ENCODE measurements around the gene FAM76B. TPM values are rescaled to one million over a fixed set of nuclear protein-coding genes. Genes with fewer than 3 reads are reported as not detected.
A peak's percentile ranks its signal among the peaks of the same experiment; 100 is the strongest.

Gene FAM76B
- total and polyA plus RNA-seq, 9 of the 15 experiments (the other 6 are each of a cell fraction or from before 2014, with no cell fraction given): 22.5 to 60.0 (median 35.0) TPM

DNA sequence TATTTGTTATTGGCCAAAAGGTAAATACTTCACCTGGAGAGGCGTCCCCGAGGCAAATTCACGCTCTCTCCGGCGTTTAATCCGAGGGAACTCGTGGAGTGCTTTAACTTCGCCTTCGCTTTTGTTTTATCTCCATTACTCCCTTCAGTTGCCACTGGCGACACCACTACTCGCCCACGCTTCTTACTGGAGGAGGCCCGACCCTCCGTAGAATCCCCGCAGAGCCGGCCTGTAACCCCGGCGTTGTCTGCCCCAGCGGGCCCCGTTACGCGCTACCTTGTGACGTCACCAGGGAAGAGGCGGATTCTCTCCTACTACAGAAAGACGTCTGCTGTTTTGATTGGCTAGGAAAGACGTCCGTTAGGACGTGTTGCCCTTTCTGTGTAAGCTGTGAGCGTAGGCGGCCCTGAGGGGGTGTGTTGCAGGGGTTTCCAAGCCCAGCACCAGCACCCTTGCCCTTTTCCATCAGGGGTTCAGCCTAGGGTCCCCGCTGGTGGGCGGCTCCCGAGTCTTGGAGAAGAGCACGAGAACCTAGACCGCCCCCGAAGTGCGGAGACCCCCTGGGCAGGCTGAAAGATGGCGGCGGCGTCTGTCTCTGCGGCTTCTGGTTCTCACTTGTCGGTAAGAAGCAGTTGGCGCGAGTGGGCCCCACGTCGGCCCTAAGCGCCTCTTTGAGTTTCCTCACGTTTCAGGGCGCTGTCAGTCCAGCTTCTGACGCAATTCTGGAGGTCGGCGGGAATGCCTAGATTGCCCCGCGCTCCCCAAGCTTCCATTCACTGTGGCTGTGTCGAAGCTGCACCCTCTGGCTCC is 746 bp upstream of the FAM76B start, which contains the start of gene CEP57 (continued):
- TF ChIP-seq, protein P1, sequence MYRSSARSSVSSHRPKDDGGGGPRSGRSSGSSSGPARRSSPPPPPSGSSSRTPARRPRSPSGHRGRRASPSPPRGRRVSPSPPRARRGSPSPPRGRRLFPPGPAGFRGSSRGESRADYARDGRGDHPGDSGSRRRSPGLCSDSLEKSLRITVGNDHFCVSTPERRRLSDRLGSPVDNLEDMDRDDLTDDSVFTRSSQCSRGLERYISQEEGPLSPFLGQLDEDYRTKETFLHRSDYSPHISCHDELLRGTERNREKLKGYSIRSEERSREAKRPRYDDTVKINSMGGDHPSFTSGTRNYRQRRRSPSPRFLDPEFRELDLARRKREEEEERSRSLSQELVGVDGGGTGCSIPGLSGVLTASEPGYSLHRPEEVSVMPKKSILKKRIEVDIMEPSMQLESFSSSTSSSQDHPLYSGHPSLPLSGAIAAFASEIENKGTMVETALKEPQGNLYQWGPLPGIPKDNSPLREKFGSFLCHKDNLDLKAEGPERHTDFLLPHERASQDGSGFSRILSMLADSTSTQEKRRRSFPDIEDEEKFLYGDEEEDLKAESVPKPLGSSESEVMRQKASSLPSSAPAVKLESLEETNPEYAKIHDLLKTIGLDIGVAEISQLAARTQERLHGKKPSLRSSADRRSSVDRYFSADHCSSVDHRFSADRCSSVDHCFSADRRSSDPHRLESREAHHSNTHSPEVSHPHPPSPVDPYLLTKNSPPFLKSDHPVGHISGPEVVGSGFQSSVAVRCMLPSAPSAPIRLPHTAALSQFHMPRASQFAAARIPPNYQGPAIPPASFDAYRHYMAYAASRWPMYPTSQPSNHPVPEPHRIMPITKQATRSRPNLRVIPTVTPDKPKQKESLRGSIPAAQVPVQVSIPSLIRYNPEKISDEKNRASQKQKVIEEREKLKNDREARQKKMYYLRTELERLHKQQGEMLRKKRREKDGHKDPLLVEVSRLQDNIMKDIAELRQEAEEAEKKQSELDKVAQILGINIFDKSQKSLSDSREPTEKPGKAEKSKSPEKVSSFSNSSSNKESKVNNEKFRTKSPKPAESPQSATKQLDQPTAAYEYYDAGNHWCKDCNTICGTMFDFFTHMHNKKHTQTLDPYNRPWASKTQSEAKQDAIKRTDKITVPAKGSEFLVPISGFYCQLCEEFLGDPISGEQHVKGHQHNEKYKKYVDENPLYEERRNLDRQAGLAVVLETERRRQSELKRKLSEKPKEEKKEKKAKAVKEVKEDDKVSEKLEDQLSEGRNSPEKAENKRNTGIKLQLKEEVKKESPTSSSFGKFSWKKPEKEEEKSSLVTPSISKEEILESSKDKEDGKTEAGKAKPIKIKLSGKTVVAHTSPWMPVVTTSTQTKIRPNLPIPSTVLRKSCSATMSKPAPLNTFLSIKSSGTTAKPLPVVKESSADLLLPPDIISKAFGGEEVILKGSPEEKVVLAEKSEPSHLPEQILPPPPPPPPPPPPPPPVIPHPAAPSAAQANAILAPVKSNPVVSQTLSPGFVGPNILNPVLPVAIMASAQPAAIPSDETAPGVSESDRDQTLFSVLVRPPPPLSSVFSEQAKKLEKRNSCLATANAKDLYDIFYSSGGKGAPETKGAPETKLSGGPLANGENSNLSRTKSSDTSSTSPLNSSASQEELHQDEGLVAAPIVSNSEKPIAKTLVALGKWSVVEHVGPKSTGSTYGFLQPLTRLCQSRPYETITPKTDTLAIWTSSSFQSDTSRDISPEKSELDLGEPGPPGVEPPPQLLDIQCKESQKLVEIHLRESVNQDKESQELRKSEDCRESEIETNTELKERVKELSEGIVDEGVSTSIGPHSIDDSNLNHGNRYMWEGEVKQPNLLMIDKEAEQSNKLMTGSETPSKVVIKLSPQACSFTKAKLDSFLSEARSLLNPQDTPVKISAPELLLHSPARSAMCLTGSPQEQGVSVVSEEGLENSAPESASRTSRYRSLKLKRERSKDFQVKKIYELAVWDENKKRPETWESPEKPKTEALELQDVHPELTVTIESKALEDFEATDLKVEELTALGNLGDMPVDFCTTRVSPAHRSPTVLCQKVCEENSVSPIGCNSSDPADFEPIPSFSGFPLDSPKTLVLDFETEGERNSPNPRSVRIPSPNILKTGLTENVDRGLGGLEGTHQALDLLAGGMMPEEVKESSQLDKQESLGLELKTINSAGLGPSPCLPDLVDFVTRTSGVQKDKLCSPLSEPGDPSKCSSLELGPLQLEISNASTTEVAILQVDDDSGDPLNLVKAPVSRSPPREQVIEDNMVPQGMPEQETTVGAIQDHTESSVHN (IDR thresholded peaks at IDR 0.05; ENCODE audit: borderline replicate concordance in 1 of 2, low read depth in 1 of 2): 0 out of 4 replicates have a peak, but pooled peaks of 1 of the 2 experiments have one; percentile 15
- TF ChIP-seq MTA1 (IDR thresholded peaks at IDR 0.05; ENCODE audit: borderline replicate concordance) (no peak; the same call in 1 of the 2 replicates), POLR2B (IDR thresholded peaks at IDR 0.05; ENCODE audit: low read depth, partially characterized antibody) (peak; percentile 80), SAP30 (IDR thresholded peaks at IDR 0.05; ENCODE audit: borderline replicate concordance, insufficient read depth, low read depth, low read length, poor library complexity, severe bottlenecking) (peak; percentile 30), RBFOX2 (IDR thresholded peaks at IDR 0.05; ENCODE audit: low read depth, low read length) (peak; percentile 75), CBX8 (IDR thresholded peaks at IDR 0.05; ENCODE audit: borderline replicate concordance, extremely low read depth, low read depth, low read length, poor library complexity, severe bottlenecking) (no peak), NR3C1 (CRISPR knock-in tag; IDR thresholded peaks at IDR 0.05) (no peak), HDAC1 (IDR thresholded peaks at IDR 0.05) (0 out of 4 replicates have a peak, but pooled peaks of 1 of the 2 experiments have one; percentile 35), CHD2 (IDR thresholded peaks at IDR 0.05; ENCODE audit: low read depth, low read length) (peak; percentile 44; the same call in 1 of the 2 replicates), PYGO2 (tag; IDR thresholded peaks at IDR 0.05) (no peak)
- TF ChIP-seq, protein P2, sequence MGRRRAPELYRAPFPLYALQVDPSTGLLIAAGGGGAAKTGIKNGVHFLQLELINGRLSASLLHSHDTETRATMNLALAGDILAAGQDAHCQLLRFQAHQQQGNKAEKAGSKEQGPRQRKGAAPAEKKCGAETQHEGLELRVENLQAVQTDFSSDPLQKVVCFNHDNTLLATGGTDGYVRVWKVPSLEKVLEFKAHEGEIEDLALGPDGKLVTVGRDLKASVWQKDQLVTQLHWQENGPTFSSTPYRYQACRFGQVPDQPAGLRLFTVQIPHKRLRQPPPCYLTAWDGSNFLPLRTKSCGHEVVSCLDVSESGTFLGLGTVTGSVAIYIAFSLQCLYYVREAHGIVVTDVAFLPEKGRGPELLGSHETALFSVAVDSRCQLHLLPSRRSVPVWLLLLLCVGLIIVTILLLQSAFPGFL (CRISPR knock-in tag; IDR thresholded peaks at IDR 0.05): peak; percentile 18; the same call in 1 of the 2 replicates
- TF ChIP-seq, protein P3, sequence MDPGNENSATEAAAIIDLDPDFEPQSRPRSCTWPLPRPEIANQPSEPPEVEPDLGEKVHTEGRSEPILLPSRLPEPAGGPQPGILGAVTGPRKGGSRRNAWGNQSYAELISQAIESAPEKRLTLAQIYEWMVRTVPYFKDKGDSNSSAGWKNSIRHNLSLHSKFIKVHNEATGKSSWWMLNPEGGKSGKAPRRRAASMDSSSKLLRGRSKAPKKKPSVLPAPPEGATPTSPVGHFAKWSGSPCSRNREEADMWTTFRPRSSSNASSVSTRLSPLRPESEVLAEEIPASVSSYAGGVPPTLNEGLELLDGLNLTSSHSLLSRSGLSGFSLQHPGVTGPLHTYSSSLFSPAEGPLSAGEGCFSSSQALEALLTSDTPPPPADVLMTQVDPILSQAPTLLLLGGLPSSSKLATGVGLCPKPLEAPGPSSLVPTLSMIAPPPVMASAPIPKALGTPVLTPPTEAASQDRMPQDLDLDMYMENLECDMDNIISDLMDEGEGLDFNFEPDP (CRISPR knock-in tag; IDR thresholded peaks at IDR 0.05): no peak
- TF ChIP-seq, protein P4, sequence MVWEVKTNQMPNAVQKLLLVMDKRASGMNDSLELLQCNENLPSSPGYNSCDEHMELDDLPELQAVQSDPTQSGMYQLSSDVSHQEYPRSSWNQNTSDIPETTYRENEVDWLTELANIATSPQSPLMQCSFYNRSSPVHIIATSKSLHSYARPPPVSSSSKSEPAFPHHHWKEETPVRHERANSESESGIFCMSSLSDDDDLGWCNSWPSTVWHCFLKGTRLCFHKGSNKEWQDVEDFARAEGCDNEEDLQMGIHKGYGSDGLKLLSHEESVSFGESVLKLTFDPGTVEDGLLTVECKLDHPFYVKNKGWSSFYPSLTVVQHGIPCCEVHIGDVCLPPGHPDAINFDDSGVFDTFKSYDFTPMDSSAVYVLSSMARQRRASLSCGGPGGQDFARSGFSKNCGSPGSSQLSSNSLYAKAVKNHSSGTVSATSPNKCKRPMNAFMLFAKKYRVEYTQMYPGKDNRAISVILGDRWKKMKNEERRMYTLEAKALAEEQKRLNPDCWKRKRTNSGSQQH (CRISPR knock-in tag; IDR thresholded peaks at IDR 0.05): peak; percentile 8; the same call in 1 of the 2 replicates

Data from K562 (cell line).